ENCODE results near the gene ZHX3.
A peak's percentile ranks its signal among the peaks of the same experiment; 100 is the strongest.

Gene ZHX3

DNA sequence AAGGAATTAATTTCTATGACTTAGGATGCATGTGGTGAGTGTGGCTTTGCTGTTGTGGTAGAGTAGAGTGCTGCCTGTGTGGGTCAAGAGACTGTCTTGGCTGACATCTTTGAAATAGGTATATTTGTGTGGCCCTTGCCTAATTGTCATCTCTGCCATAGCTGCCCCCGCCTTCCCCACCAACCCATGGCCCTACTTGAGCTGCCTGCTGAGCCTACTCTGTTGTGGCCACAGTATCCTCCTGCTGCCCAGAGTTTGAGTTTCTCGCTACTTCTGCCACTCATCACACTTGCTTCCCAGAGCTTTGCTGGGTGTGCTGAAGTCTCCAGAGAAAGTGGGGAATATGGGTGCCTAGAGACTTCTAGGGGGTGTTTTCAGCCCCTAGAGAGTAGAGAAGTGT, 172.2 kb downstream of the ZHX3 start:
- Histone ChIP-seq H3K4me3 (no peak overlapping the region), H3K27ac (peak overlapping the region in 1 of 2 donors; percentile 79)
- no peak for DNase-seq (ENCODE audit: low spot score)
- TF ChIP-seq, protein P1, sequence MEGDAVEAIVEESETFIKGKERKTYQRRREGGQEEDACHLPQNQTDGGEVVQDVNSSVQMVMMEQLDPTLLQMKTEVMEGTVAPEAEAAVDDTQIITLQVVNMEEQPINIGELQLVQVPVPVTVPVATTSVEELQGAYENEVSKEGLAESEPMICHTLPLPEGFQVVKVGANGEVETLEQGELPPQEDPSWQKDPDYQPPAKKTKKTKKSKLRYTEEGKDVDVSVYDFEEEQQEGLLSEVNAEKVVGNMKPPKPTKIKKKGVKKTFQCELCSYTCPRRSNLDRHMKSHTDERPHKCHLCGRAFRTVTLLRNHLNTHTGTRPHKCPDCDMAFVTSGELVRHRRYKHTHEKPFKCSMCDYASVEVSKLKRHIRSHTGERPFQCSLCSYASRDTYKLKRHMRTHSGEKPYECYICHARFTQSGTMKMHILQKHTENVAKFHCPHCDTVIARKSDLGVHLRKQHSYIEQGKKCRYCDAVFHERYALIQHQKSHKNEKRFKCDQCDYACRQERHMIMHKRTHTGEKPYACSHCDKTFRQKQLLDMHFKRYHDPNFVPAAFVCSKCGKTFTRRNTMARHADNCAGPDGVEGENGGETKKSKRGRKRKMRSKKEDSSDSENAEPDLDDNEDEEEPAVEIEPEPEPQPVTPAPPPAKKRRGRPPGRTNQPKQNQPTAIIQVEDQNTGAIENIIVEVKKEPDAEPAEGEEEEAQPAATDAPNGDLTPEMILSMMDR (IDR thresholded peaks at IDR 0.05): no peak

DNA sequence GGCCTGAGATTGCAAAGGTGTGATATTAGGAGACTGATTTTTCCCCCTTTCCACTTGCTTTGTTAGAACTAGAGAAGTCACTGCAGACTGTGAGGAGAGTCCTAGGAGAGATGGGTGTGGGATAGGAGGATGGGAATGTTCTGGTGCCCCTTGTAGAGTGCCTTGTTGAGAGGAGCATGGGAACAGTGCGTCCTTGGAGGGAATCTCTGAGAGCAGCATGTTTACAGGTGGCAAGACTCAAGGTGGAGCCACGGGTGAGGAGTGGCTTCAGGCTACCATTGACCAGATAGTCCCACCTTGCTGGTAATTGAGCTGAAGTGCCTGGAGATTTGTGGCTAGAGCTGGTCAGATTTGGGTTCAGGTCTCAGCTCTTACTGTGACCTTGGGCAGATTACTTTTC, 174.2 kb downstream of the ZHX3 start:
- no peak for DNase-seq (ENCODE audit: low spot score)
- peak overlapping the region in 1 of 2 donors; percentile 63 for H3K27ac ChIP-seq
- no peak overlapping the region for H3K4me3 ChIP-seq
- TF ChIP-seq, protein P1 (IDR thresholded peaks at IDR 0.05): no peak

DNA sequence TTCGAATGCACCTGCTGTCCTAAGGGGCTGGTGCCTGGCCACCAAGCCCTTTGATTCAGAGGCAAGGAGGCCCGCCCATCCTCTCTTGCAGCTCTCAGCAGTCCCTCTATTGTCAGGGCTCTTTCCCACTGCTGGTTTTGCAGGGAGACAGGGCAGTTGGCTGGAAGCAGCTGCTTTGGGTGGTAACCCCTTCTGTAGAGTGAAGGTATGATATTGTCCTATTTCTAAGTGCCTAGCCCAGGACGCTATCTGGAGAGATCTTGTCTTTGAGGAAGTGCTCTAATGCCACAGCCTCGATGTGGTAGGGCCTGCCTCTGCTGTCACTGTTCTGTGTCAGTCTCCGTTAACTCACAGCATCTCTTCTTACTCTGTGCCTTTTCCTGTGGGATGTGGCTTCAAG, 174.6 kb downstream of the ZHX3 start:
- Histone ChIP-seq H3K27ac (peak overlapping the region in 1 of 2 donors; percentile 63), H3K4me3 (no peak overlapping the region)
- TF ChIP-seq, protein P1 (IDR thresholded peaks at IDR 0.05): no peak
- no peak for DNase-seq (ENCODE audit: low spot score)

DNA sequence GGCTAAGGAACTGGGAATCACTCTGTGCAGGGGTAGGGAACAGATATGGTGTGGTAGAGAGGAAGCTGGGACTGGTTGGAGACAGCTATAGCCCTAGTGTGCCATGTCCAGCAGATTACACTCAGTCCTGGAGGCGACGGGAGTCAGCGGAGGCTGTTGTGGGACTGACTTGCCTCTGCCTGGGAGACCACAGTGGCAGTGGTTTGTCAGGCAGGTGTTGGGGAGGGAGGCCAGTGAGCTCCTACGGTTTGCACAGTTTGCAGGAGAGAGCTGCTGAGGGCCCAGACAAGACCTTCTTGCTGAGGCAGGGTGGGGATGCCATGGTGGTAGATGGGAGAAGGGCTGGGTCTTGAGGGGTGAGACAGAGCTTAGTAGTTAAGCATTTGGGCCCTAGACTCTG, 175.3 kb downstream of the ZHX3 start:
- no peak for DNase-seq (ENCODE audit: low spot score)

DNA sequence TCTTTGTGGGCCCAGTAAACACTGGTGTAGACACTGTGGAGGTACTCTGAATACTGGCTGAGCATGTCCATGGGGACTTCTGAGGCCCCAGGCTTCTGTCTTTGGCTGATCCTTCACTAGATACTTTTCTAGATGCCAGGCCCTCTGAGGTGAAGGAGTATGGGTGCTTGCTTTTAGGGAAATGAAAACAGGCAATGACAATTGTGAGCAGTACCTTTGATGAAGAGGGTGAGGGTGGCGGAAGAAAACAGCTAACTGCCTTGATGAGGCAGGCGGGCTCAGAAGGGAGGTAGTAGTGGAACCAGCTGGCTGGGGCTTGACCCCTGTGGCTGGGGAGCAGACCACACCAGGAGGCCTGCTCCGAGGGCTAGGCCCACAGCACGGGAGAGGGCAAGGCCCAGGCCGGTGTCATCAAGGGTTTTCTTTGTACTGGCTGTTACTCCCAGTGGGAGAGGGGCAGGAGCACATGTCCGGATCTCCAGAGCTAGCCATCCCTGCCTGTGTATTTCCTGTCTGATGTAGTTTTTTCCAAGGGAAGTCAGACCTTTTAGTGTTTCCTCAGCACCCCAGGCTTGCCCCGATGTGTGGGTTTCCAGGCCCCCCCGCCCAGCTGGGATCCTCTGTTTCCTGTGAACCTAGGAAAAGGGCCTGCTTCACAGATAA, 176.2 kb downstream of the ZHX3 start:
- peak overlapping the region; percentile 25 for H3K4me3 ChIP-seq
- H3K27ac ChIP-seq: peak overlapping the region; percentile 38 to 96
- no peak for DNase-seq (ENCODE audit: low spot score)
- TF ChIP-seq, protein P1 (IDR thresholded peaks at IDR 0.05): no peak

More for the DNA sequence above, 175.3 kb downstream of the ZHX3 start:
- Histone ChIP-seq H3K27ac (peak overlapping the region; percentile 38 to 49), H3K4me3 (no peak overlapping the region)
- TF ChIP-seq, protein P1 (IDR thresholded peaks at IDR 0.05): no peak

DNA sequence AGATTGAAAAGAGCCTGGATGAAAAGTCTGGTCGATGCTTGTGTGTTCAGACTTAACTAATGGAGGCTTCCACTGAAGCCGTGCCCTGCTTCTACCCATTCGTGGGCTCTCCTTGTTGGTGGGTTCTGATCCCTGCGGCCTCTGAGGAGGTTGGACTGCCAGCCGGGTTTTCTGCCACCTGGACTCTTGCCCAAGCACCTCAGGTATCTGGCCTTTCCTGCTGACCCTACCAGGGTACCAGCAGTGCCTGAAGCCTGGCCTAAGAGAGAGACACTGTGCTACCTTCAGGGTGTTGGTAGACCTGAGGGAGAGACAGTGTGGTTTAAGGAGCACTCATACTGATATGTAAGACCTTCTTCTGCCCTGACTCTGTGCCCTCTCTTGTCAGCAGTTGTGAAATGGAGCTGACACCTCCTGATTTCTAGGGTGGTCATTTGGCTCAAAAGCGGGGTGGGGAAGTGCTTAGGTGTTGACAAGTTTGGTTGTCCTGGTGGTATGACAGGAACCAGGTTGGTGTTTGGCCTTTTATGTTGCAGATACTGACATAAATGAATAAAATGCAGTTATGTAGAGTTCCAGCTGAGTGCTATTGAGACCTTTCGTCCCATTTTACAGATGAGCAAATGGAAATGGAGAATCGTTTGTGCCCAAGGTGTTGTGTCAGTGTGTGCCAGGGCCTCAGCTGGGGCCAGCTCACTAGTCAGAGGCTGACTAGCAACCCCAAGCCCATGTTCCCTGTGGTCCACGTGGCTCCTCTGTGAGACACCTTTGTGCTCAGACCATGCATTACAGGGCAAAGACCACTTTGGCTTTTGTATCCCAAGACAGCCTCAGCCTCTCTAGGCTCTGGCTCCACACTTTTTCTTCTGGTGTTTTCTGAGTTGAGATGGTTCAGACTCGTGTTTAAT, 177.1 kb downstream of the ZHX3 start:
- TF ChIP-seq, protein P1 (IDR thresholded peaks at IDR 0.05): no peak
- H3K27ac ChIP-seq: peak overlapping the region; percentile 38 to 96
- peak overlapping the region; percentile 95 for H3K4me3 ChIP-seq
- no peak for DNase-seq (ENCODE audit: low spot score)

Measured in coronary artery (tissue), 2 donors.